ENCODE data around the gene LRFN3.
A peak's percentile ranks its signal among the peaks of the same experiment; 100 is the strongest.
"Not testable (repeated sequence)": the region's sequence is repeated elsewhere in the genome, so short reads cannot be mapped to it uniquely, and the experiment has no call there.

LRFN3 gene

DNA sequence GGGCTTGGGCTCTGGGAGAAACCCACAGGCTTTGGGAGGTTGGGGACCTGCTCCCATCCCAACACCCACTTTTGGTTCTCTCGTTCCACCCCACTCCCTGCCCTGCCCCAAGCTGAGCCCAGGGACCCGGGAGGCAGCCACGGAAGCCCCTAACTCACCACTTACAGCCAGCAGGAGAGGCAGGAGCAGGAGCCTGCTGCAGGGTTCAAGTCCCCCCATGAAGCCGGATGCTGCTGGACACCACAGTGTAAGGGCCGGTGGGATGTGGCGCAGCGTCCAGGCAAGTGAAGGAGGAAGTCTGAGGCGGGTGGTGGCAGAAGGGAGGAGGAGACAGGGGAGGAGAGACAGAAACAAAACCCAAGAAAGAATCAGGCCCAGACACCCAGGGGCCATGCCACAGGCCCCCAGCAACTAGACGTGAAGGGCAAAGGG lies 28.1 kb upstream of the LRFN3 start, which contains the start of gene TYROBP:
TSS of gene TYROBP (minus strand) at position 286 of the 432 bp plus-strand sequence. CDS start at position 219, 67 bp downstream.
- DNase-seq = no peak

DNA sequence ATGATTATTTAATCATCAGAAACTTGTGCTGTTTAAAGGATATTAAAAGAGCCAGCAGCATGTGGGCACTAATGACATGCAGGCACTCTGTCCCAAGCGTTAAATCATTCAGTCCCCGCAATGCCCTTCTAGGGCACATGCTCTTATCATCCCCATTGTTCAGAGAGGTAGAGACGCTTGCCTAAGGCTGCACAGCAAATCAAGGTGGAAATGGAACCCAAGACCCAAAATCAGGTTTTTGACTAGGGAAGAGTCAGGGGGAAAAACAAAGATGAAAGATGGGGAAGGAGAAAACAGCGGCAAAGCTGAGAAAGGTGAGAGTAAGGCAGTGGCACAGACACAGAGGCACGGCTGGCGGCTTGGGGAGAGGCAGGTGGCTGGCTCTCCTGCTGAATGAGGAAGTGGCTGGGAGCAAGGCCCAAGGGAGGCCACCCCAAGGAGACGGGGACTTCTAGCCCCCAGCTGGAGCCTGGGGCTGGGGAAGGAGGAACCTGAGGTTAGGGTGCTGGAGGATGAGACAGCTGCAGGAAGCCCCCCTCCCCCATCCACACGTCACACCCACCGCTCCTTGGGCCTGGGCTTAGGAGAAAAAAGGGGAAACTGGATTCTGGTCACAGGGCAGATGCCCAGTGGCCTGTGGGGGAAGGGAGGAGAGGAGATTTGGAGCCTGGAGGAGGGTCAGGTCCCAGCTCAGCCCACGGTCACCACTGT lies 27.0 kb upstream of the LRFN3 start:
- DNase-seq = no peak

DNA sequence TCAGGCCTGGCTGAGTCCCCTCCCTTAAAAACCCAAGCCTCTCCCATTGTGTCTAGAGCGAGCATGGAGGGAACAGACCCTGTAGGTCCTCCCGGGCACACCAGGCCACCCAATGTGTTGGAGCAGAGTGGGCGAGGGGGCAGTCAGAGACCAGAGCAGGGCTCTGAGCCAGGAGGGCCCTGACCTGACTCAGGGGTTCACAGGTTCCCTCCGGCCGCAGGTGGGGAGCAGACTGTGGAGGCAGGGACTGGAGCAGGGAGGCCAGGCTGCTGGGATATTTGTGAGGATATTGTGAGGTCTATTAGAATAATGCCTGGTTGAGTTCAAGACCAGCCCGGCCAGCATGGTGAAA lies 26.5 kb upstream of the LRFN3 start:
- no peak for DNase-seq

DNA sequence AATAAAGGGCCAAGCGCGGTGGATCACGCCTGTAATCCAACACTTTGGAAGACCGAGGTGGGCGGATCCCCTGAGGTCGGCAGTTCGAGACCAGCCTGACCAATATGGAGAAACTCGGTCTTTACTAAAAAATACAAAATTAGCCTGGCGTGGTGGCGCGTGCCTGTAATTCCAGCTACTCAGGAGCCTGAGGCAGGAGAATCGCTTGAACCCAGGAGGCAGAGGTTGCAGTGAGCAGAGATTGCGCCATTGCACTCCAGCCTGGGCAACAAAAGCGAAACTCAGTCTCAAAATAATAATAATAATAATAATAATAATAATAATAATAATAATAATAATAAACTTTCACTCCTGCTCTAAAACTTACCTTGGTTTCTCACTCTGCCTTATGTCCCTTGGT lies 25.8 kb upstream of the LRFN3 start:
- not testable (repeated sequence) for DNase-seq

DNA sequence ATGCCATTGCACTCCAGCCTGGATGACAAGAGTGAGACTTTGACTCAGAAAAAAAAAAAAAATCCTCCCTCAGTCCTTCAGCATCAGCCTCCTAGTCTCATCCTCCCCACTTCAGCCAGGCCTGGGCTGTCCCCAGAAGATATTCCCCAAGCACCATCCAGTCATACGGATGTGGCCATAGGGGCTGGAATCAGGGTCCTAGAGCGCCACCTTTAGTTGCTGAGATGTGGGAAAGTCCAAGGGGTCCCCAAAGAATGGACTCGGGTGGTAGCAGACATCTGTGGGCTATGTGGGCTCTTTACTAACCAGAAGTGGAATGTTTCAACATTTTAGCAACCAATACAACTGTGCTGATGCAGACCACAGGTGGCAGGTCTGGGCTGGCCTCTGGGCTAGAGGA lies 25.0 kb upstream of the LRFN3 start:
- no peak for DNase-seq

DNA sequence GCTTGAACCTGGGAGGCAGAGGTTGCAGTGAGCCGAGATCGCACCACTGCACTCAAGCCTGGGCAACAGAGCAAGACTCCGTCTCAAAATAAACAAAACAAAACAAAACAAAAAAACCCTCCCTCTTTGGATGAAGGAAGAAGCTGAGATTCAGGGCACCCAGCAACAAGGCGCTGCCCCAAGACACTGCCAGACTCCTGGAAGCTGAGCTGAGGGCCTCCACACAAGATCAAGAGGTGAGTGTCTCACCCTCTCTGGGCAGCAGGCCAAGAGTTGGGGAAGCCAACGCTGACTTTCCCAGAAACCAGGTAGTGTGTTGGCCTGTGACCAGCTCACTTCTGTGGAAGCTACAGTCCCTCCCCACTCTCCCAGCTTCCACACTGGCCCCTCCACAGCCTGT lies 24.4 kb upstream of the LRFN3 start:
- DNase-seq = peak; percentile 67

DNA sequence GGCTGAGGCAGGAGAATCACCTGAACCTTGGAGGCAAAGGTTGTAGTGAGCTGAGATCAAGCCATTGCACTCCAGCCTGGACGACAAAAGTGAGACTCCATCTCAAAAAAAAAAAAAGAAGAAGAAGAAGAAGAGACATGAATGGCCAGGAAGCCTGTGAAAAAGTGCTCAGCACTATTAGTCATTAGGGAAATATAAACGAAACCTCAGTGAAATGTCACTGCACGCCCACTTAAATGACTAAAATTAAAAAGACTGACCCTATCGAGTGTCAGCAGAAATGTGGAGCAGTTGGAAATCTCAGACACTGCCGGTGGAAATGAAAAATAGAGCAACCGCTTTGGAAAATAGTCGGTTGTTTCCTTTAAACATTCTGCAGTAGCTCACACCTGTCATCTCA lies 22.6 kb upstream of the LRFN3 start:
- DNase-seq = no peak

DNA sequence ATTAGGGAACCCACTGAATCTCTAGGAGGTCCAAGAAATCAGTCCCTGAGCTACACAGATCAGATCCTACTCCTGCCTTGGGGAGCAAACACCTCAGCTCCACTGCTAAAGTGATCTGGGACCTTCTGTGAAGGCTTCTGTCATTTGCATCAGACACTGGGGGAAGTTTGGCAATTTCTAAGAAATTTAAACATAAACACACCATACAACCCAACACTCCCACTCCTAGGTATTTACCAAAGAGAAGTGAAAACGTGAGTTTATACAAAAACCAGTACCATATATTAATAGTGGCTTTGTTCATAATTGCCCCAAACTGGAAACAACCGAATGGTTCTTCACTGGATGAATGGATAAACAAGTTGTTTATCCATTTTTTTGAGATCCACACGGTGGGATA lies 20.7 kb upstream of the LRFN3 start:
- DNase-seq = no peak

DNA sequence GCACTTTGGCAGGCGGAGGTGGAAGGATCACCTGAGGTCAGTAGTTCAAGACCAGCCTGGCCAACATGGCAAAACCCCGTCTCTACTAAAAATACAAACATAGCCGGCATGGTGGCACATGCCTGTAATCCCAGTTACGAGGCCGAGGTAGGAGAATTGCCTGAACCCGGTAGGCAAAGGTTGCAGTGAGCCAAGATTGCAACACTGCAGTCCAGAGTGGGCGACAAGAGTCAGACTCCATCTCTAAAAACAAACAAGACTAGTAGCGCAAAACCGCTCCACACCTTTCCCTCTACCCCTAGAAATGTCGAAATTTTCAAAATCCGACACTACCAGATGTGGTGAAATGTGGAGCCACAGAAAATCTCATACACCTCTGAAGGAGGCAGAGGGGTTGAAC lies 16.9 kb upstream of the LRFN3 start:
- DNase-seq = no peak

DNA sequence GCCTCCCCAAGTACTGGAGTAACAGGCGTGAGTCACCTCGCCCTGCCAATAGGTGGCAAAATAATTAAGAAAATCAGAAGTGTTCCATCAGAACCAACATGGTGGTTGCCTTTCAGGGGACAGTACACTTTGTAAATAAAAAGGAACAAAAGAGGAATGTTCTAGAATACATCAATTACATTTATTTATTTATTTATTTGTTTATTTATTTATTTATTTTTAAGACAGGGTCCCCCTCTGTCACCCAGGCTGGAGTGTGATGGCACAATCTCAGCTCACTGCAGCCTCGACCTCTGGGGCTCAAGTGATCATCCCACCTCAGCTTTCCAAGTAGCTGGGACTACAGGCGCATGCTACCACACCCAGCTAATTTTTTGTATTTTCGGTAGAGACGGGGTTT lies 15.2 kb upstream of the LRFN3 start:
- DNase-seq = no peak

DNA sequence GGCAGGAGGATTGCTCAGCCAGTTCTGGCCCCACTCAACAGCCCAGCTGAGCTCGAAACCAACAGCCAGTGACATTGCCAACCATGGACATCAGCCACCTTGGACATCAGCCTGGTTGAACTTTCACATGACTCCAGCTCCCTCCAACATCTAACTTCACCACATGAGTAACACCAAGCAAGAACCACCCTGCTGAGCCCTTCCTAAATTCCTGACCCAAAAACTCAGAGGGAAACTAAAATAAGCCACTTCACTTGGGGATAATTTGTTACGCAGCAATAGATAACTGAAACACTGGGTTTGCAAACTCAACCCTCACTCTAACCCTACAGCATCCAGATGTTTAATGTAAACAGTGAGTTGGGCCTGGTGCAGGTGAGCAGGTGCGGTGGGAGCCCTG lies 10.7 kb upstream of the LRFN3 start:
- no peak for DNase-seq

DNA sequence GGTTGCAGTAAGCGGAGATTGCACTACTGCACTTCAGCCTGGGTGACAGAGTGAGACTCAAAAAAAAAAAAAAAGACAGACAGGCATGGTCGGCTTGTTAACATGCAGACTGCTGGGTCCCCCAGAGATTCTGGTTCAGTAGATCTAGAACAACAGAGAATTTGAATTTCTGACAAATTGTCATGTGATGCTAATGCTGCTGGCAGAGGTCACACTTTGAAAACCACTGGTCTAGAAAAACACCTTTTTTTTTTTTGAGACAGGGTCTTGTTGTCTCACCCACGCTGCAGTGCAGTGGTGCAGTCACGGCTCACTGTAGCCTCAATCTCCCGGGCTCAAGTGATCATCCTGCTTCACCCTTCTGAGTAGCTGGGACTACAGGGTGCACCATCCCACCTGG lies 7.7 kb upstream of the LRFN3 start:
- DNase-seq = no peak

DNA sequence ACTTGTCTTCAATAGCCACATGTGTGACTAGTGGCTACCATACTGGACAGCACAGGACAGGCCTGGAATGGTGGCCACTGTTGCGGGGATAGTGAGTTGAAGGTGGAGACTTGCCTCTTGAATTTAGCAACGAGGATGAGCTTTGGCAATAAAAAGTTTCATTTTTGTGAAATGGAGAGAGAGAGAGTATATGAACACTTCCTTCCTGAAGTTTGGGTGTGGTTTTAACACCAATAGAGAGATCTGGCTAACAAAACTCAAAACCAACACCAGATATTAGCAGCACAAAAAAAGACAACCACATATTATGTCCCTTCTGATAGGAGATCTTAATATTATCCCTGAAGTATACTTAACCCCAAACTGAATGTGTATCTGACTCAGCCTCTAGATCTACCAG lies 6.3 kb upstream of the LRFN3 start:
- no peak for DNase-seq

DNA sequence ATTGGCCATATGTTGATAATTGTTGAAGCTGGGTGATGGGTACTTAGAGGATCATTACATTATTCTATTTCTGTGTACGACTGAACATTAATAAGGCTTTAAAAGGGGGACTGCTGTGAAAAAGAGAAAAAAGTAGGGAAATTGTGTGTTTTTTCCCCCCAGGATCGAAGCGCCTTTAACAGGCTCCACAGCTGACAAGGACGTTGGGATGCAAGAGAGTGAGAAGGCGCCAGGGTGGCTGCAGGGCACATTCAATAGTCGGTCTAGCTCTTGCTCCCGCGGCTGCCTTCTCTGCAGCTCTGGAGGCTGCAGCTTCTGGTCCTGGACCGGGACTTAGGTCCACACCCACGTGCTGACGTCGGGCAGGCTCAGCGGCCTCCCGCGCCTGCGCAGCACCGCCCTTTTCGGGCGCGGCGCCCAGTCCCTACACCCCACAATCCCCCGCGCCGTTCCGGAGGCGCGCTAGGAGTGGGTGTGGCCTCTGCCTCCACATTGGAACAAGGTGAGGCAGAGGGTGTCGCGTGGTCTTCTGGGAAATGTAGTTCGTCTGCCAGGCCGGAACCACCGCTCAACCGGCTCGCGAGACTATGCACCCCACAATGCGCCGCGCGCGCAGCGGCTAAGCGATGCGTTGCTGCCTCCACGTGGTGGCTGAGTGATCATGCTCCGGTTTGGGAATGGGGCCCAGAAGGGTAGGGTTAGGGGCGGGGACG lies 4.9 kb upstream of the LRFN3 start:
- peak; percentile 100 for DNase-seq

DNA sequence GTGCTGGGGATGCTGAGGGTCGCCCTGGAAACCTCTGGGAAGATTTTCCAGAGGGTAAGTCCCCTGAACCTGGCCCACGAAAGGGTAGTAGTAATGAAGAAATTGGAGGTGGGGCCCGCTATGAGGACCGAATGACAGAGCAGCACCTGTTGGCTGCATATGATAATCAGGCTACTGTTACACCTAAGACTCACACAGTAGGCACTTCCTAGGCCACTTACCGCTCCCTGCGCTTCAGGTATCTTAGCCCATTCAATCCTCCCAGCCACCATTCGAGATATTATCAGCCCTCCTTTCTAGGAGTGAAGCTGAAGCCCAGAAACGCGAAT lies 4.3 kb upstream of the LRFN3 start:
- DNase-seq = peak; percentile 64

DNA sequence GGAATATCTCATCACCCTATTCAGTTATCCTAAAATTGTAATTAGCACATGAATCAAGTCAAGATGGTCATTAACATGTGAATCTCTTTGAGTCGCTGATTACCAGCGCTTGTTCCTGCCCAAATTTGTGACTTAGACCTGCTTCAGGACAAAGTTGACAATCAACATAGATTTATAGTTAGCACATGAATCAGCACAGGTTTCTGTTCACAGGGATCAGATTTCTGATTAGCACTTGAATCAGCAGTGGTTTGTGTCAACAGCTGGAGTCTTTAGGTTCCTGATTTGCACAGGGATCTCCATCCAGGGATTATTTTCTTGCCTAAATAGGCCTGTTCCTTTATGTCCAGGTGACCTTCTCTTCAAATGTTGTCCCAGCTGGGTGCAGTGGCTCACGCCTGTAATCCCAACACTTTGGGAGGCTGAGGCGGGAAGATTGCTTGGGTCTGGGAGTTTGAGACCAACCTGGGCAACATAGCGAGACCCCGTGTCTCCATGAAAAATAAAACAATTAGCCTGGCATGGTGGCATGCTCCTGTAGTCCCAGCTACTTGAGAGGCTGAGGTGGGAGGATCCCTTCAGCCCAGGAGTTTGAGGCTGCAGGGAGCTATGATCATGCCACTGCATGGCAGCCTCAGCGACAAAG lies 3.8 kb upstream of the LRFN3 start:
- DNase-seq = peak; percentile 60

DNA sequence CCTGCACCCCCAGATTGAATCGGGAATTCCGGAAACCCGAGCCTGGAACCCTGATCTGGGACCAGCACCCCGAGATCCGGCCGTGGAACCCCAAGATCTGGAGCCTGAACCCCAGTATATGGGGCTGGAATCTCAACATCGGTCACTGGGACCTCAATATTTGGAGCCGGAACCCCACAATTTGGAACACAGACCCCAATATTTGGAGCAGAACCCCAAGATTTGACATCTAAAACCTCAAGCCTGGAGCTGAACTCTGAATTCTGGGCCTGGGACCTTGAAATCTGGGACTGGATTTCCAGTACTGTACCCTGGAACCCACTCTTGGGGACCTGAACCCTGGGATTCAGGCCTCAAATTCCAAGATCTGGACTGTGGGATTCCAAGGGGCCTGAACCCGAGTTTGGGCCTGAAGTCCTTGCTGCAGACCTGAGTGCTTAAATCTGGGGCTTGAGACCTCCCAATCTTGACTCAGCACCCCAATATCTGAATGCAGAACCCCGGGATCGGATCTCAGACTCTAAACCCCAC lies 629 bp downstream of the LRFN3 start:
- DNase-seq = no peak

DNA sequence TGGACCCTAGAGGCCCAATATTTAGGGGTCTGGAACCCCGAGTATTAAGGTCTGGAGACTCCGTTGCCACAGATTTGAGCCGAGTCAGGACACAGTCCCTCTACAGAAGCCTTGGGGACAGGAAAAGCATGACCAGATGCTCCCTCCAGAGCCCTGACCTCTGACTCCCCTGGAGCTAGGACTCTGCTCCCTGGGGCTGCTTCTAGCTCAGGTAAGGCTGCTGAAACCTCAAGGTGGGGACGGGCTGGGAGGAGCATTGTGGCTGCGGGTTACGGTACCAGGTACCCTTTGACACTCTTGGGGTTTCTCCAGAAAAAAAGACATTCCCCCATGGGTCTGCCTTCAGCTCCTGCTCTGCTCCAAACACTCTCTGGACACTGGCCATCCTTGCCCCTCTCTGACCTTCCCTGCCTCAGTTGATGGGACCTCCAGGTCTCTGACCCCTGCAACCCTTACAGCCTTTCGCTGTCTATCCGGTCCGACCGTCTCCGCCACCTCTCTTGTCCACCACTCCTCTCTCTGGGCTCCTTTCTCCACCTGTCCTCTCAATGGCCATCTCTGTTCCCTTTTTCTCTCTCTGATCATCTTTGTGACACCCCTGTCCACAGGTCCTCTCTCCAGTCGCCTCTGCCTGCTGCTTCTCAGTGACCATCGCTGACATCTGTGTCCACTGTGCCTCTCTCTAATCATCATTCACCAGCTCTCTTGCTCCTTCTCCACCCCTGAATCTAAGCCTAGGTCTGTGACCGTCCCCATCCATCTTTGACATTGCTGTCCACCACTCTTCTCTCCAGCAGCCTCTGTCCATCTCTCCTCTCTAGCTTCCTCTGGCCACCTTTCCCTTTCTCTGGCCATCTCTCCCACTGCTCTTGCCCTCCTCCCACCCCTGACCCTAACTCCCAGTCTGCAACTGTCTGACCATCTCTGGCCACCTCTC lies 1.4 kb downstream of the LRFN3 start:
- DNase-seq = peak; percentile 51

DNA sequence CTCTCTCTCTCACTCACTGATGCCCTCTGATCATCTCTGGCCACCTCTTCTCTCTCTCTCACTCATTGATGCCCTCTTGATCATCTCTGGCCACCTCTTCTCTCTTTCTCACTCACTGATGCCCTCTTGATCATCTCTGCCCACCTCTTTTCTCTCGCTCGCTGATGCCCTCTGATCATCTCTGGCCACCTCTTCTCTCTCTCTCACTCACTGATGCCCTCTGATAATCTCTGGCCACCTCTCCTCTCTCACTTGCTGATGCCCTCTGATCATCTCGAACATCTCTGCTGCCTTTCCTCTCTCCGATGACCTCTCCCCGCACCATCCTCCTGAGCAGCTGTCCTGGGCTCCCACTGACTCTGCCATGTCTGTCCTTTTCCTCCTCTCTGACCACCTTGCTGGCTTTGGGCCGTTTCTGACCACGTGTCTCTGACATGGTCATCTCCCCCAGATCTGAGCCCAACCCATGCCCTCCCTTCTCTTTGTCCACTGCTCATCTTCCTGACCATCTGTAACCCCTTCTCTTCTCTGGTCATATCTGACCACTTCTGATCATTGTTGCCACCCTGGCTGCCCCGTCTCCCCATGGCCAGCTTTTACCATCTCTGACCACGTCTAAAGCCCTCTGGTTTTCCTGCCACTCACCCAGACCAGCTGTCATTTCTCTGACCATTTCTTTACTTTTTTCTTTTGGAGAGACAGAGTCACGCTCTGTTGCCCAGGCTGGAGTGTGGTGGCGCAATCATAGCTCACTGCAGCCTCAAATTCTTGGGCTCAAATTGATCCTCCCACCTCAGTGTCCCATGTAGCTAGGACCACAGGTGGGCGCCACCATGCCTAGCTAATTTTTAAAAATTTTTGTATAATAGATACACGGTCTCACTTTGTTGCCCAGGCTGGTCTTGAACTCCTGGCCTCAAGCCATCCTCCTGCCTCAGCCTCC lies 2.4 kb downstream of the LRFN3 start:
- no peak for DNase-seq

DNA sequence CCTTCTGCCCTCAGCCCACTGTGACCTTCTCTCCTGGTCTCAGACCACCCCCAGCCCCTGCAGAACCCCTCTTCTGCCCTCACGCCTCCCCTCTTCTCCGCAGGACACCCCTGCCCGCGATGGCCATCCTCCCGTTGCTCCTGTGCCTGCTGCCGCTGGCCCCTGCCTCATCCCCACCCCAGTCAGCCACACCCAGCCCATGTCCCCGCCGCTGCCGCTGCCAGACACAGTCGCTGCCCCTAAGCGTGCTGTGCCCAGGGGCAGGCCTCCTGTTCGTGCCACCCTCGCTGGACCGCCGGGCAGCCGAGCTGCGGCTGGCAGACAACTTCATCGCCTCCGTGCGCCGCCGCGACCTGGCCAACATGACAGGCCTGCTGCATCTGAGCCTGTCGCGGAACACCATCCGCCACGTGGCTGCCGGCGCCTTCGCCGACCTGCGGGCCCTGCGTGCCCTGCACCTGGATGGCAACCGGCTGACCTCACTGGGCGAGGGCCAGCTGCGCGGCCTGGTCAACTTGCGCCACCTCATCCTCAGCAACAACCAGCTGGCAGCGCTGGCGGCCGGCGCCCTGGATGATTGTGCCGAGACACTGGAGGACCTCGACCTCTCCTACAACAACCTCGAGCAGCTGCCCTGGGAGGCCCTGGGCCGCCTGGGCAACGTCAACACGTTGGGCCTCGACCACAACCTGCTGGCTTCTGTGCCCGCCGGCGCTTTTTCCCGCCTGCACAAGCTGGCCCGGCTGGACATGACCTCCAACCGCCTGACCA lies 3.3 kb downstream of the LRFN3 start:
- no peak for DNase-seq
